CMK (cell line): ENCODE measurements around the gene TNPO1.
"Not testable (repeated sequence)": the region's sequence is repeated elsewhere in the genome, so short reads cannot be mapped to it uniquely, and the experiment has no call there.

Experiments
- DNase-seq: peaks from one replicate; pipeline ENCODE4 v3.0.0-alpha.2; 2010; ENCODE audit warnings: low read depth

The TNPO1 gene

GRCh38 chr5:72854419-72854818 lies 38.0 kb downstream of the TNPO1 start:
- no peak for DNase-seq

DNA sequence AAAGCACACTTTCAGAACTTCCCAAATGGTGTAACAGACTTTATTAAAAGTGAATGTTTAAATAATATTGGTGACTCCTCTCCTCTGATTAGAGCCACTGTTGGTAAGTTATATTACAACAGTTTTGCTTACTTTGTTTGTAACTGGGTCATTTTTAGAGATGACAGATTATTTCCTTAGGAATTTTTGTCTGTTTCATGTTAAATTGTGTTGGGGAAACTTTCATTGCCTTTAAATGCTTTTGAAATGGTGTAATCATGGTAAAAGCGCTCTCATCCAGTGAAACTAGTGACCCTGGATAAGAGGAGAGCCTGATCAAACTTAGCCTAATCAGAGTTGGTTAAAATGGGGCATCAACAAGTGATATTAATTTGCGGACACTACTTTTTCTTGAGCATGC lies 39.4 kb downstream of the TNPO1 start:
- no peak for DNase-seq

DNA sequence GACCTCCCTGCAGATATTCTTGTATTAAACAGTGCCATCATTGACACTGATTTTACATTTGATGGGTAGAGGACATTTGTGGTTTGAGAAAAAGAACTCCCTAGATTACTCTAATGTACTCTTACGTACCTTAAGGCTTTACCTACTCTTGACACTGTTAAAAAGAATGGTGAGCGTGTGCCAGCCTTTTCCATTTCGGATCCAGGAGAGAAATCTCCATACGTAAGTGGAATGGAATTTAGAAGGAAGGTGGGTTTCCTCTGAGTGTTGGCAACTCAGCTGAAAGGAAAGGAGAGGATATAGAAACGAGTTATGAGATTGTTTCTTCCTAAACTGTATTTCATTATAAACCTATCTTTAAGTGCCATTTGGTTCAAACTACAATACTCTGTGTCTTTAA lies 40.9 kb downstream of the TNPO1 start:
- no peak for DNase-seq

- no peak for DNase-seq
Measured at GRCh38 chr5:72859127-72859526, 42.7 kb downstream of the TNPO1 start.

DNA sequence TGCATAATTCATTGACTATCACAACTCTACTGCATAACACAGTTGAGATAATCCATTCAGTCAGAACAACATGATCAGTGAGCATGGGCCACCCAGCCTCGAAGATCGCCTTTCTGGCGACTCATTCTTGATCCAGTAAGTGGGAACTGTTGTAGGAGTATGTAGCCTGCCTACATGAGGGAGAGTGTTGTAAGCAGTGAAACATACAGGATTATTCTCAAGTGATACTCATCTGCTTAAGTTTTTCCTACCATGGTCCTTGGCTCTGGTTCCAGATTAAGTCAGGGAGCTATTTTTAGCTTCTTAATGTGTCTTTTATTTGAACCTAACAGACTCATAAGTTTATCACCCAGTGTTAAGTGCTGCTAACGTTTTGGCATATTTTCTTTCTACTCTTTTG lies 44.0 kb downstream of the TNPO1 start:
- DNase-seq = no peak

DNA sequence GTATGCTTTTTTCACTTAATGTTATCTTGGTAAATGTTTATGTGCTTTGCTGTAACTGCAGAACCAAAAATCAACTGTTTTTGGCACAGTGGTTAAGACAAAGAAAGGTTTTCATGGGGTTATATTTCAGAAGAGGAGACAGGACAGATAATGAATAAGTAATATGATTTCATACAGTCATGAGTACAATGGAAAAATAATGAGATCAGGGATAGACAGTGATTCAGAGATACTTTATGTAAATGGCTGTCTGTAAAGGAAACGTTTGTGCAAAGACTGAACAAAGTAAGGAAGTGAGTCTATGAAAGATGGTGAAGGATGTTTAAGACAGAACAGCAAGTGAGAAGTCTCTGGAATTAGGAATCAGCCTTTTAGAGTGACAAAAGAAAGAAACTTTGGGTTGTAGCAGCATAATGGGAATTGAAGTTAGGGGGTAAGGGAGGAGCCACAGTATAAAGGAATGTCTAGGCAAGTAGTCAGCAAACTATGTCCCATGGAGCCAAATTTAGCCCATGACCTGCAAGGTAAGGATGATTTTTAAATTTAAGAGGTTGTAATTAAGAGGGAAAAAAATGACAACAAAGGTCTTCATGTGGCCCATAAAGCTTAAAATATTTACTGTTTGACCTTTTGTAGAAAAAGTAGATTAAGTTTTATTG lies 55.0 kb downstream of the TNPO1 start:
- DNase-seq = no peak

GRCh38 chr5:72878854-72879253 lies 62.4 kb downstream of the TNPO1 start:
- no peak for DNase-seq

DNA sequence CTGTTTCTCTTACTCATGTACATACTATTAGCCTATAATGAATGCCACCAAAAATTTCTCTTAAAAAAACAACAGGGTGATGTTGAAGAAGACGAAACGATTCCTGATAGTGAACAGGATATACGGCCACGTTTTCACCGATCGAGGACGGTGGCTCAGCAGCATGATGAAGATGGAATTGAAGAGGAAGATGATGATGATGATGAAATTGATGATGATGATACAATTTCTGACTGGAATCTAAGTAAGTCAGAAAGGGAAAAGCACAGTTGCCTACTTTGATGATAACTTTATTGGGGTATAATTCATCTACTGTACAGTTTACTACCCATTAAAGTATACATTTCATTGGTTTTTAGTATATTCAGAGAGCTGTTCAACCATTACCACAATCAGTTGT lies 66.5 kb downstream of the TNPO1 start:
- no peak for DNase-seq

DNA sequence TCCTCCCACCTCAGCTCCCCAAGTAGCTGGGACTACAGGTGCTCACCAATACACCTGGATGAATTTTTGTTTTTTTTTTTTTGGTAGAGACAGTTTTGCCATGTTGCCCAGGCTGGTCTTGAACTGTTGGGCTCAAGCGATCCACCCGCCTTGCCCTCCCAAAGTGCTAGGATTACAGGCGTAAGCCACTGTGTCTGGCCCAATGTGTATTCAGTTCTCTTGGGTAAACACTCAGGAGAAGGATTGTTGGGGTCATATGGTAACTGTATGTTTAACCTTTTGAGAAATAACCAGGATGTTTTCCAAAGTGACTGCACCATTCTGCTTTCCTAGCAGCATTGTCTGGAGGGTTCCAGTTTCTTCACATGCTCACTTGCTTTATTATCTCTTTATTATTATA lies 67.4 kb downstream of the TNPO1 start:
- no peak for DNase-seq

GRCh38 chr5:72884892-72885291 lies 68.4 kb downstream of the TNPO1 start:
- DNase-seq = no peak

DNA sequence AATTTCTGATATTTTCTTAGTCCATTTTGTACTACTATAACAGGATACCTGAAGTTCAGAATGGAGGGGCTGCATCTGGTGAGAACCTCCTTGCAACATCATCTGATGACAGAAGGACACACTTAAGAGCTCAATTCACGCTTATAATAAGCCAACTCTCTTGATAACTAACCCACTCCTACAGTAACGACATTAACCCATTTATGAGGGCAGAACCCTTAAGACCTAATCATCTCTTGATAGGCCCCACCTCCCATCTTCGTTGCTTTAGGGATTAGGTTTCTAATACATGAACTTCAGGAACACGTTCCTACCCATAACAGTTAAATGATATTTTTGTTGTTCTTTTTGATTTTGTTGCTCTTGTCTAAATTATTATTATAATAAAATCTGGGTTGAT lies 69.4 kb downstream of the TNPO1 start:
- DNase-seq = no peak

DNA sequence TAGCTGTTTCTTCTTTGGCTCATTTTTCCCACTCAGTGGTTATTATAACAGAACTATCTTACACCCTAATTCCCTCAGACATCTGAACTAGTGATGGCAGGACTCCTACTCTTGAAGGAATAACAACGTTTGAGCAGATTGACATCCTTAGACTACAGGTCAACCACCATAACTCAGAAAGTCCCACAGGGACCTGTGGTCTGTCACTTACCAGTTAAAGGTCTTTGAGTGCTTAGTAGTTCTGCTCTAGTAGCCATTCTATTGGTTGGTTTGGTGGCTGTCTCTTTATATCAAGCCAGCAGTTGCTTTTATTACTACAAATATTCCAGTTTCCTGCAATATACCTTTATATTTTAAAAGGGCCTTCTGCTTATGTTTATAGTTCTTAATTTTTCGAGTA lies 72.1 kb downstream of the TNPO1 start:
- no peak for DNase-seq

DNA sequence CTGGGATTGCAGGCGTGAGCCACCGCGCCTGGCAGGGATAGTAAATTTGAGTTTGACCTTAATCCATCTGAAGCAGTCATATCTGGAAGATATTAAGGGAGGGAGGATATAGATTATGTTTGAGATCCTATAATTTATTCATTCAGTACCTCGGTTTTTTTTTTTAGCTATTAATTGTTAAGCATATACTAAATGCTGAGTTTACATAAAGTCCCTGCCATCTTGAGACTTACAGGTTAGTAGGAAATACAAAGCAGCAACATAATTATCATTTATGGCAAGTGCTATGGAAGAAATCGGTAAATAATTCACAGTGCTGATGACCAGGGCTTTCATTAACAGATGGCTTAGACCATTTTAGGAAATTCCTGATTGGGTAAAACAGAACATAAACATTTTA lies 72.9 kb downstream of the TNPO1 start:
- no peak for DNase-seq

DNA sequence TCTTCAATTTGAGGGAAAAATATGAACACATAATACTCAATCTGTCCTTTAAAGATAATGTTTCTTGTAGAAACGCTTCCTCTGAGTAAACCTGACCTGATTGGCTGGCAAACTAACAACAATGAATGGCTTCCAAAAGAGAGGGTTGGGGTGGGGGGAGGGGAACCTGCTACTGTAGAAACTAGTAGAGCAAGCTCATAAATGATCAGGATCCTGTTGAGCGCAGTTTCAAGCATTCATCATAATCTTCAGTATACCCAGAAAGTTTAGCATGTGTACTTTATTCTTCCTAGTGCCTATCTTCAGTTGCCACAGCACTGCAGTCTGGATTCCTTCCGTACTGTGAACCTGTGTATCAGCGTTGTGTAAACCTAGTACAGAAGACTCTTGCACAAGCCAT lies 76.4 kb downstream of the TNPO1 start:
- DNase-seq = no peak

- DNase-seq = no peak
Measured at GRCh38 chr5:72895758-72896157, 79.3 kb downstream of the TNPO1 start.

DNA sequence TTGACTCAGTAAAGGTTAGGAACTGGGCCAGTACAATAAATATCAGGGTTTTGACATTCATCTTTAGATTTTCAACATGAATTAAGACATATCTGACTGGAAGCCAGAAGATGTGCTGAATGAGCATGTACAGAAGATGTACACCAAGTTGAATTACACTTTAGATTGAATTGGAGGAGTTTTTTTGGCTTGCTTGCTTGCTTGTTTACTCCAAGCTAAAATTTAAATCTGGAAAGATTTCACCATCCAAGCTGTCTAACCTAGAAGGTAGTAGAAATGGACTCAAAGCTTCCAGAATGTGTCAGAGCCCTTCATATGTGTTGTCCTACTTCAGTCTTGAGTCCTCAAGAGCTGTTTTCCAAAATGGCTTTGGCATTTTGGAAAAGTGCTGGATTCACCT lies 90.3 kb downstream of the TNPO1 start:
- DNase-seq = no peak

- no peak for DNase-seq
Measured at GRCh38 chr5:72908664-72909063, 92.2 kb downstream of the TNPO1 start.

DNA sequence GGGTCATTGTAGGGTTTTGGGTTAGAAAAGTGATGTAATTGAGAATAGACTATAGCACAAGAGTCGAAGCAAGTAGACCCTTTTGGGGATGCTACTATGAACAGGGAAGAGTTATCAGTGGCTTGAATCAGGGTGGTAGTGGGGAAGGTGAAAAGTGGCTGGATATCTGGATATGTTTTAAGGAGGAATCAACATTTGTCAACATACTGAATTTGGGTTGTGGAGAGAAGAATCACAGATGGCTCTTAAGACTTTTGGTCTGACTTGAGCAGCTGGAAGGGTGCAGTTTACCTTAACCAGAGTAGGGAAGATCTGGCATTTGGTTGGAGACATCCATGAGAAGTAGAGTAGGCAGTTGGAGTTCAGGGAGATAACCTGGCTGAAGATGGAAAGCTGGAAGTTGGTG lies 100.9 kb downstream of the TNPO1 start:
- no peak for DNase-seq

- DNase-seq = no peak
Measured at GRCh38 chr5:72920690-72921502, 104.4 kb downstream of the TNPO1 start.

DNA sequence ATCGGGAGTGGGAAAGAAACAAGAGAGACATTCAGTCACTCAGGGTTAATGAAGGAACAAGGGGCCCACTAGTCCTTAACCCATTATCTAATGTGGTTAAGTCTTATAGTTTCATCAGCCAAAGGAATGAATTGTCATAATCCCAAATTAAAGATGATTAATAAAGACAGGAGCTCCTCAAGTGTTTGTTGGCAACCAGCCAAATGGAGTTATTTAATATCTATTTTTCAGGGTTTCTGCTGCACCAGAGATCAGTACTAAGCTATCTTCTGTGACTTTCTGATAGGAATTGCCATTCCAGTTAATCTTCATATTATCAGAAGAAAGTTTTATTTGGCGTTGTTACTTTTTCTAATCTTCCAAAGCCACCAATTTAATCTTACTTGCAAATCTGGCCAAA lies 105.4 kb downstream of the TNPO1 start:
- no peak for DNase-seq

DNA sequence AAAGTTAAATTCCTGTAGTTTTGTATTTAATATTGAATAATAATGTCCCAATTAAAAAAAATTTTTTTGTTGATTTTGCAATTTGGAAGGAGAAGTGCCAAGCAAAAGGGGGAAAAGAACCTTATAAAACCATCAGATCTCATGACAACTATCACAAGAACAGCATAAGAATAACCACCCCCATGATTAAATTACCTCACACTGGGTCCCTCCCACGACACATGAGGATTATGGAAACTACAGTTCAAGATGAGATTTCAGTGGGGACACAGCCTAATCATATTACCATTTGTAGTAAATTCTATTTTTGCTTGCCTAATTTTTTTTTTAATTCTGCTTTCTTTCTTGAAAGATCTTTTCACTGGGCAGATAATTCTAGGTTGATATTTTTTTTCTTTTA lies 106.0 kb downstream of the TNPO1 start:
- no peak for DNase-seq

DNA sequence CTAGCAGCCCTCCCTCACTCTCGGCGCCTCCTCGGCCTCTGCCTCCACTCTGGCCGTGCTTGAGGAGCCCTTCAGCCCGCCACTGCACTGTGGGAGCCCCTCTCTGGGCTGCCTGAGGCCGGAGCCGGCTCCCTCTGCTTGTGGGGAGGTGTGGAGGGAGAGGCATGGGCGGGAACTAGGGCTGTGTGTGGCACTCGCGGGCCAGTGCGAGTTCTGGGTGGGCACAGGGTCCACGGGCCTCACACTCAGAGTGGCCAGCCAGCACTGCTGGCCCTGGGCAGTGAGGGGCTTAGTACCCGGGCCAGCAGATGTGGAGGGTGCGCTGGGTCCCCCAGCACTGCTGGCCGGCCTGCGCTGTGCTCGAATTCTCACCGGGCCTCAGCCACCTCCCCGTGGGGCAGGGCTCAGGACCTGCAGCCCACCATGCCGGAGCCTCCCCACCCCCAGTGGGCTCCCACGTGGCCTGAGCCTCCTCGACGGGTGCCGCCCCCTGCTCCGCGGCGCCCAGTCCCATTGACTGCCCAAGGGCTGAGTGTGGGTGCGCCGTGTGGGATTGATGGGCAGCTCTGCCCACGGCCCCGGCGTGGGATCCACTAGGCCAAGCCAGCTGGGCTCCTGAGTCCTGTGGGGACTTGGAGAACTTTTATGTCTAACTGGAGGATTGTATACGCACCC lies 109.0 kb downstream of the TNPO1 start:
- DNase-seq = no peak

DNA sequence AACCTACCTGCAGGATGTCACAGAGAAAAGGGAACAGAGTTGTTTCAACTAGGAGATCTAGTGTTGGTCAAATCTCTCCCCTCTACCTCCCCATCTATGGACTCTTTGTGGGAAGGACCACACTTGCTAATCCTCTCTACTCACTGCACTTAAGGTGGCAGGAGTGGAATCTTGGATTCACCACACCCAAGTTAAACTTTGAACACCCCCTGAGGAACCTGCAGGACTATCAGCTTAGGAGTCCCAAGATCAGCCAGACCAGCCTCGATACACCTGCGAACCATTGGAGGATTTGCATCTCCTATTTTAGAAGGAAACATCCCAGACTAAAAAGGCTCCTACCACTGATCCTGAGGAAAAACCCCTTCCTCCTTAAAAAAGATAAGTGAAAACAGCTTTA lies 116.2 kb downstream of the TNPO1 start:
- DNase-seq = not testable (repeated sequence)
